Right atrium auricular region (tissue), 2 donors: ENCODE measurements around the gene ALX4. TPM values are rescaled to one million over a fixed set of nuclear protein-coding genes. Genes with fewer than 3 reads are reported as not detected.

Experiments
- DNase-seq: peaks from one replicate; pipeline ENCODE4 v3.0.0-alpha.2; 2019; ENCODE audit warnings: low spot score
- H3K27ac ChIP-seq, 2 donors: fragments of 200-600 bp; sonication (generic); 1 replicate in 1 of 2; 2 replicates in 1 of 2; pipeline ENCODE4 v1.5.1; 2016 to 2019
- H3K27me3 ChIP-seq, 2 donors: fragments of 200-600 bp; sonication (generic); one replicate each; pipeline versions ENCODE4 v1.5.1 to v1.6.0; 2017 to 2019
- H3K36me3 ChIP-seq: fragments of 200-600 bp; sonication (generic); one replicate; pipeline ENCODE4 v1.5.1; 2016
- H3K4me1 ChIP-seq, 2 donors: fragments of 200-600 bp; sonication (generic); one replicate each; pipeline versions ENCODE4 v1.5.1 to v1.6.0; 2017 to 2019
- H3K4me3 ChIP-seq, 2 donors: fragments of 200-600 bp; sonication (generic); 1 replicate in 1 of 2; 2 replicates in 1 of 2; pipeline ENCODE4 v1.5.1; 2017 to 2019; ENCODE audit warnings: mild to moderate bottlenecking in 1 of 2, moderate library complexity in 1 of 2
- H3K9me3 ChIP-seq, 2 donors: fragments of 200-600 bp; sonication (generic); one replicate each; pipeline ENCODE4 v1.5.1; 2019
- CTCF ChIP-seq, 2 donors: fragments of 200-600 bp; sonication (generic); IDR thresholded peaks; one replicate each; pipeline ENCODE4 v1.5.1; 2019; ENCODE audit warnings: antibody characterized with exemption in 2 of 2
- total RNA-seq, 2 donors: library from RNA; depleted of rRNA; stranded (reverse); fragments of >200 nt; gene quantifications; one replicate each; pipeline ENCODE4 v1.1.0, GENCODE V29; 2016

The ALX4 gene
- total RNA-seq, 2 donors from 2014 or later, result 0.07 TPM; not detected in 1

DNA sequence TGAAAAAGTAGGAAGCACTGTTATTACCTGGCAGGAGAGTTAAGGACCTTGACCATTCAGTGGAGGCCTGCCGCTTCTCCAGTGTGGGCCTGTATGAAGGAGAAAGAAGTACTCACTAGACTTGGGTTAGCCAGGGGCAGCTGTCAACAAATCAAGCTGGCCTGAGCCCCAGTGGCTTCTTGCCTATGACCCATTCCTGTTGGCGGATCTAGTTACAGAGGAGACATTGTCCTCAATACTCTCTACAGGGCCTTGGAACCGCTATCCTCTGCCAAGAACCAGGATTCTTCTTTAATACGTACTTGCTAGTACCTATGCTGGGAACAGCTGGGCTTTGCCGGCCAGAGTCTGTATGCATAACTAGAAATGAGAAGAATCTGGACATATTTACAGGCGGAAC is 68.1 kb downstream of the ALX4 start:
- no peaks in the 10 kb centered on the region for H3K9me3 ChIP-seq
- peaks cover 14% of the 10 kb centered on the region for H3K36me3 ChIP-seq
- DNase-seq, result no peak
- H3K27ac ChIP-seq, result peak overlapping the region; percentile 14 to 67
- H3K4me1 ChIP-seq, result peaks cover 0 to 30% of the 10 kb centered on the region in 2 donors
- no peaks in the 10 kb centered on the region for H3K27me3 ChIP-seq
- H3K4me3 ChIP-seq, result no peak overlapping the region
- no peak for TF ChIP-seq CTCF (IDR thresholded peaks at IDR 0.05)

GRCh38 chr11:44237156-44237555 is 72.8 kb downstream of the ALX4 start:
- Histone ChIP-seq H3K36me3 (peaks cover 22% of the 10 kb centered on the region), H3K27me3 (no peaks in the 10 kb centered on the region), H3K4me3 (no peak overlapping the region), H3K4me1 (peaks cover 0 to 7% of the 10 kb centered on the region in 2 donors), H3K27ac (no peak overlapping the region), H3K9me3 (no peaks in the 10 kb centered on the region)
- no peak for DNase-seq
- no peak for TF ChIP-seq CTCF (IDR thresholded peaks at IDR 0.05)

DNA sequence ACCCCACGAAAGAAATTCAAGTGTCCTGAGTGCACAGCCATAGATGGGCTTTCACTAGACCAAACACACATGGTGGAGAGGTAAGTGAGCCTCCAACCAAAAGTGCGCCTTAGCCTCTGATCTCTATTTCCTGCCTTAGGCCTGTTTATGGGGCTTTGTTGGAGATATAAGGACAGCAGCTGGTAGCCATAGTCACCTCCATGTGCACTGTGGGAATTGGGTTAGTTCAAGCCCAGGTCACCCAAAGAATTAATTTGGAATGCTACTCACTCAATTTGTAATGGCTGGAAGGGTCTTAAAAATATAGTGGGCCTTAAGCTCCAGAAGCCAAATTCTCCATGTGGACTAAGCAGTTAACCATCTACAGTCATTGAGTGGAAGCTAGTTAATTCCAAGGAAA is 73.6 kb downstream of the ALX4 start:
- Histone ChIP-seq H3K4me3 (no peak overlapping the region), H3K27ac (no peak overlapping the region), H3K36me3 (peaks cover 22% of the 10 kb centered on the region), H3K4me1 (no peaks in the 10 kb centered on the region), H3K27me3 (no peaks in the 10 kb centered on the region), H3K9me3 (no peaks in the 10 kb centered on the region)
- DNase-seq, result no peak
- no peak for TF ChIP-seq CTCF (IDR thresholded peaks at IDR 0.05)

DNA sequence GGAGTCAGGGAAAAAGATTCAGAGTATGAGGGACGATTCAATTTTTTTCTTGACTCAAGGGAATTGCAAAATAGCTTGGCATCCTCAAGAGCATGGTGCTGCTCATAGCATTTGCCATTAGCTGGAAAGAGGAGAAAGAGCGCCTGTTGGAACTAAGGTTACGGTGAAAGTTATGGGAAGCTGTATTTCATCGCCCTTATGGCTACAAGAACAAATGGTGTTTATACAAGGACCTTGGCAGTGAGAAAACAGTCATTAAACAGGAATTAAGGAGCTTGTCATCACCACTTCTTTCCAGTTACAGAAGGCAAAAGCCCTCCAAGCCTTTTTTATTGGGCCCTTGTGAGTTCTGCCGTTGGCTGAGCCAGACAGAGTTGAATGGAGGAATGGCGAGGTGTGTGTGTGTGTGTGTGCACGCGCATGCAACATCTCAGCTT is 74.2 kb downstream of the ALX4 start:
- Histone ChIP-seq H3K27me3 (no peaks in the 10 kb centered on the region), H3K36me3 (peaks cover 22% of the 10 kb centered on the region), H3K4me3 (no peak overlapping the region), H3K27ac (no peak overlapping the region), H3K4me1 (no peaks in the 10 kb centered on the region), H3K9me3 (no peaks in the 10 kb centered on the region)
- TF ChIP-seq CTCF (IDR thresholded peaks at IDR 0.05), result no peak
- no peak for DNase-seq

DNA sequence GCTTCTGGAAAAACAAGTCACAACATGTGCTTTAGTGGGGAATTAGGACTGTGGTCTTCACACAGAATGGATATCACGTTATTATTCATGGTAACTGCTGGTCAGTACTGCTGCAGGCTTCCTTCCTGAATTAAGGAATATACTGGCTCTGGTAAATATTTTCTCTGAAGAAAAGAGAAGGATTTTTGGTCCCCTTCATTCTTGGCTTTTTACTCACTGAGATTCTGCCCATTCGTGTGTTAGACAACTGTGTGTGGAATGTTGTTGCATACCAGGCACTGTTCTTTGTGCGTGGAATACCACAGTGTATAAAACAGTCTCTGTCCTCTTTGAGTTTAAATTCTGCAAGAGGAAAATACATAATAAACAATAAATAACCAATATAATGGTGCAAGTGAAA is 80.3 kb downstream of the ALX4 start:
- DNase-seq, result no peak
- Histone ChIP-seq H3K27ac (no peak overlapping the region), H3K9me3 (no peaks in the 10 kb centered on the region), H3K4me1 (no peaks in the 10 kb centered on the region), H3K27me3 (no peaks in the 10 kb centered on the region), H3K36me3 (peaks cover 4% of the 10 kb centered on the region), H3K4me3 (no peak overlapping the region)
- no peak for TF ChIP-seq CTCF (IDR thresholded peaks at IDR 0.05)

DNA sequence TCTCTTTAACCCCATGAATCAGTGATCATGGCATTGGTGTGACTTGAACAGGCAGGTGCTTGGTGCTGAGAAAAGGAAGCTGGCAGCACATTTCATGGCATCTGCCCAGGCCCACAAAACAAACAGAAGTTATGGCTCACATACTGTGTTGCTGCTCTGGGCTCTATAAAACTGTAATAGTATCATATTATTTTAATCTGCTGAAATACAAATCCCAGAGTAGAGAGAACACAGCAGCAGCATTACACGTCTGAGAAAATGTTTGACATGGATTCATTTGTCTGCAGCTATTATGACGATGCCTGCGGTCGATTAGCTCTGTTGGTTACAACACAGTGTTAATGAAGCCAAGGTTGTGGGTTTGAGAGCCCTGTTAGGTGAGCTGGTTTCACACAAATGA is 80.8 kb downstream of the ALX4 start:
- no peak for DNase-seq
- H3K9me3 ChIP-seq, result no peaks in the 10 kb centered on the region
- no peaks in the 10 kb centered on the region for H3K27me3 ChIP-seq
- peaks cover 4% of the 10 kb centered on the region for H3K36me3 ChIP-seq
- no peak for TF ChIP-seq CTCF (IDR thresholded peaks at IDR 0.05)
- no peak overlapping the region for H3K4me3 ChIP-seq
- H3K27ac ChIP-seq, result no peak overlapping the region
- H3K4me1 ChIP-seq, result no peaks in the 10 kb centered on the region
